ENCODE measurements around the gene AVP. TPM values are rescaled to one million over a fixed set of nuclear protein-coding genes. Genes with fewer than 3 reads are reported as not detected.
"Not testable (repeated sequence)": the region's sequence is repeated elsewhere in the genome, so short reads cannot be mapped to it uniquely, and the experiment has no call there.

The AVP gene
- total RNA-seq, 2 donors from 2014 or later: not detected

DNA sequence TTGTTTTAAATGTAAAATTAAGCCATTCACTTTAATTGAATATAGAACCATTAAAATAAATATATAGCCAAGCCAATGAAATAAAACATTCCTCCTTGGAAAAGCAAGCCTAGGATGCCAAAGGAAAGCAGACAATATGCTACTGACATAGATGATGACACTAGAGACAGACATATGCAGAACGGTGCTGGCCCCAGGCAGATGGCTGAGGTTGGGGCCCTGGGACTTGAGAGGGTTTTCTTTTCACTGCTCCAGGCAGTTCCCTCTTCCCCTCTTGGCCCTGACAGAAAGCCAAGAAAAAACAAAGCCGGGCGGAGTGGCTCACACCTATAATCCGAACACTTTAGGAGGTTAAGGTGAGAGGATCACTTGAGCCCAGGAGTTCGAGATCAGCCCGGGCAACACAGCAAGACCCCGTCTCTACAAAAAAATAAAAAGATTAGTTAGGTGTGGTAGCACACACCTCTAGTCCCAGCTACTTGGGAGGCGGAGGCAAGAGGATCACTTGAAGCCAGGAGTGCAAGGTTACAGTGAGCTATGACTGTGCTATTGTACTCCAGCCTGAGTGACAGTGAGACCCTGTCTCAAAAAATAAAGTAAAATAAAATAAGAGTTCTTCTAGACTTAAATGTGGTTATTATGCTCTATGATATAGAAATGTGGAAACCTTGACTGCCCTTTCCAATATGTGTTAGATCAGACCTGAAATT is 43.9 kb upstream of the AVP start:
- H3K27me3 ChIP-seq (replicated peaks; ENCODE audit: insufficient read depth): no peaks in the 10 kb centered on the region
- no peak overlapping the region for H3K27ac ChIP-seq
- no peaks in the 10 kb centered on the region for H3K9me3 ChIP-seq
- ATAC-seq (ENCODE audit: insufficient number of reproducible peaks, low FRiP score, low read depth) (no peak), DNase-seq (ENCODE audit: low spot score) (no peak)
- H3K36me3 ChIP-seq: no peaks in the 10 kb centered on the region
- H3K4me3 ChIP-seq: no peak overlapping the region
- TF ChIP-seq, protein P1, sequence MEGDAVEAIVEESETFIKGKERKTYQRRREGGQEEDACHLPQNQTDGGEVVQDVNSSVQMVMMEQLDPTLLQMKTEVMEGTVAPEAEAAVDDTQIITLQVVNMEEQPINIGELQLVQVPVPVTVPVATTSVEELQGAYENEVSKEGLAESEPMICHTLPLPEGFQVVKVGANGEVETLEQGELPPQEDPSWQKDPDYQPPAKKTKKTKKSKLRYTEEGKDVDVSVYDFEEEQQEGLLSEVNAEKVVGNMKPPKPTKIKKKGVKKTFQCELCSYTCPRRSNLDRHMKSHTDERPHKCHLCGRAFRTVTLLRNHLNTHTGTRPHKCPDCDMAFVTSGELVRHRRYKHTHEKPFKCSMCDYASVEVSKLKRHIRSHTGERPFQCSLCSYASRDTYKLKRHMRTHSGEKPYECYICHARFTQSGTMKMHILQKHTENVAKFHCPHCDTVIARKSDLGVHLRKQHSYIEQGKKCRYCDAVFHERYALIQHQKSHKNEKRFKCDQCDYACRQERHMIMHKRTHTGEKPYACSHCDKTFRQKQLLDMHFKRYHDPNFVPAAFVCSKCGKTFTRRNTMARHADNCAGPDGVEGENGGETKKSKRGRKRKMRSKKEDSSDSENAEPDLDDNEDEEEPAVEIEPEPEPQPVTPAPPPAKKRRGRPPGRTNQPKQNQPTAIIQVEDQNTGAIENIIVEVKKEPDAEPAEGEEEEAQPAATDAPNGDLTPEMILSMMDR (IDR thresholded peaks at IDR 0.05): no peak
- H3K4me1 ChIP-seq (ENCODE audit: control insufficient read depth in 1 of 2, low read depth in 2 of 2): no peaks in the 10 kb centered on the region

GRCh38 chr20:3126527-3126859 is 42.0 kb upstream of the AVP start:
- DNase-seq (ENCODE audit: low spot score): no peak
- Histone ChIP-seq H3K27ac (no peak overlapping the region), H3K4me3 (no peak overlapping the region), H3K27me3 (replicated peaks; ENCODE audit: insufficient read depth) (no peaks in the 10 kb centered on the region), H3K9me3 (no peaks in the 10 kb centered on the region), H3K4me1 (ENCODE audit: control insufficient read depth in 1 of 2, low read depth in 2 of 2) (no peaks in the 10 kb centered on the region), H3K36me3 (peaks cover 10% of the 10 kb centered on the region)
- no peak for ATAC-seq (ENCODE audit: insufficient number of reproducible peaks, low FRiP score, low read depth)
- TF ChIP-seq, protein P1 (IDR thresholded peaks at IDR 0.05): no peak

DNA sequence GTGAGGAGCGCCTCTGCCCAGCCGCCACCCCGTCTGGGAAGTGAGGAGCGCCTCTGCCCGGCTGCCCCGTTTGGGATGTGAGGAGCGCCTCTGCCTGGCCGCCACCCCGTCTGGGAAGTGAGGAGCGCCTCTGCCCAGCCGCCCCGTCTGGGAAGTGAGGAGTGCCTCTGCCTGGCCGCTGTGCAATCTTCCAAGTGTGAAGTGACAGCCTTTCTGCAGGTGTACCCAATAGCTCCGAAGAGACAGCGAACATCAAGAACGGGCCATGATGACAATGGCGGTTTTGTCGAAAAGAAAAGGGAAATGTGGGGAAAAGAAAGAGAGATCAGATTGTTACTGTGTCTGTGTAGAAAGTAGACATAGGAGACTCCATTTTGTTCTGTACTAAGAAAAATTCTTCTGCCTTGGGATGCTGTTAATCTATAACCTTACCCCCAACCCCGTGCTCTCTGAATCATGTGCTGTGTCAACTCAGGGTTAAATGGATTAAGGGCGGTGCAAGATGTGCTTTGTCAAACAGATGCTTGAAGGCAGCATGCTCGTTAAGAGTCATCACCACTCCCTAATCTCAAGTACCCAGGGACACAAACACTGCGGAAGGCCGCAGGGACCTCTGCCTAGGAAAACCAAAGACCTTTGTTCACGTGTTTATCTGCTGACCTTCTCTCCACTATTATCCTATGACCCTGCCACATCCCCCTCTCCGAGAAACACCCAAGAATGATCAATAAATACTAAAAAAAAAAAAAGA is 41.4 kb upstream of the AVP start:
- H3K4me3 ChIP-seq; DNase-seq (ENCODE audit: low spot score); H3K27me3 ChIP-seq (replicated peaks; ENCODE audit: insufficient read depth); ATAC-seq (ENCODE audit: insufficient number of reproducible peaks, low FRiP score, low read depth); H3K9me3 ChIP-seq; H3K4me1 ChIP-seq (ENCODE audit: control insufficient read depth in 1 of 2, low read depth in 2 of 2); H3K27ac ChIP-seq: not testable (repeated sequence)
- H3K36me3 ChIP-seq: peaks cover 16% of the 10 kb centered on the region

DNA sequence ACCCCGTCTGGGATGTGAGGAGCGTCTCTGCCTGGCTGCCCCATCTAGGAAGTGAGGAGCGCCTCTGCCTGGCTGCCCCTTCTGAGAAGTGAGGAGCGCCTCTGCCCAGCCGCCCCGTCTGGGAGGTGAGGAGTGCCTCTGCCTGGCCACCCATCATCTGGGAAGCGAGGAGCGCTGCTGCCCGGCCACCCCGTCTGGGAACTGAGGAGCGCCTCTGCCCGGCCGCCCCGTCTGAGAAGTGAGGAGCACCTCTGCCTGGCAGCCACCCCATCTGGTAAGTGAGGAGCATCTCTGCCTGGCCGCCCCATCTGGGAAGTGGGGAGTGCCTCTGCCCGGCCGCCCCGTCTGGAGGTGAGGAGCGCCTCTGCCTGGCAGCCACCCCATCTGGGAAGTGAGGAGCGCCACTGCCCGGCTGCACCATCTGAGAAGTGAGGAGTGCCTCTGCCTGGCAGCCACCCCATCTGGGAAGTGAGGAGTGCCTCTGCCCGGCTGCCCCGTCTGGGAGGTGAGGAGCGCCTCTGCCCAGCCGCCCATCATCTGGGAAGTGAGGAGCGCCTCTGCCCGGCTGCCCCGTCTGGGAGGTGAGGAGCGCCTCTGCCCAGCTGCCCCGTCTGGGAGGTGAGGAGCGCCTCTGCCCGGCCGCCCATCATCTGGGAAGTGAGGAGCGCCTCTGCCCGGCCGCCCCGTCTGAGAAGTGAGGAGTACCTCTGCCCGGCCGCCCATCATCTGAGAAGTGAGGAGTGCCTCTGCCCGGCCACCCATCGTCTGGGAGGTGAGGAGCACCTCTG is 40.4 kb upstream of the AVP start:
- peaks cover 18% of the 10 kb centered on the region for H3K36me3 ChIP-seq
- not testable (repeated sequence) for H3K27ac ChIP-seq; DNase-seq (ENCODE audit: low spot score); ATAC-seq (ENCODE audit: insufficient number of reproducible peaks, low FRiP score, low read depth); H3K9me3 ChIP-seq; H3K4me3 ChIP-seq; H3K27me3 ChIP-seq (replicated peaks; ENCODE audit: insufficient read depth); H3K4me1 ChIP-seq (ENCODE audit: control insufficient read depth in 1 of 2, low read depth in 2 of 2)

DNA sequence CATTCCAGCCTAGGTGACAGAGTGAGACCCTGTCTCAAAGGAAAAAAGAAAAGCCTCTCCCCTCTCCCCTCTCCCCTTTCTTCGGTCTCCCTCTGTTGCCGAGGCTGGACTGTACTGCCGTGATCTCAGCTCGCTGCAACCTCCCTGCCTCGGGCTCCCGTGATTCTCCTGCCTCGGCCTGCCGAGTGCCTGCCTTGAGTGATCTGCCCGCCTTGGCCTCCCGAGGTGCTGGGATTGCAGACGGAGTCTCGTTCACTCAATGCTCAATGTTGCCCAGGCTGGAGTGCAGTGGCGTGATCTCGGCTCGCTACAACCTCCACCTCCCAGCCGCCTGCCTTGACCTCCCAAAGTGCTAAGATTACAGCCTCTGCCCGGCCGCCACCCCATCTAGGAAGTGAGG is 39.6 kb upstream of the AVP start:
- peaks cover 18% of the 10 kb centered on the region for H3K36me3 ChIP-seq
- H3K9me3 ChIP-seq; H3K4me1 ChIP-seq (ENCODE audit: control insufficient read depth in 1 of 2, low read depth in 2 of 2); H3K4me3 ChIP-seq; DNase-seq (ENCODE audit: low spot score); ATAC-seq (ENCODE audit: insufficient number of reproducible peaks, low FRiP score, low read depth); H3K27ac ChIP-seq; H3K27me3 ChIP-seq (replicated peaks; ENCODE audit: insufficient read depth): not testable (repeated sequence)

DNA sequence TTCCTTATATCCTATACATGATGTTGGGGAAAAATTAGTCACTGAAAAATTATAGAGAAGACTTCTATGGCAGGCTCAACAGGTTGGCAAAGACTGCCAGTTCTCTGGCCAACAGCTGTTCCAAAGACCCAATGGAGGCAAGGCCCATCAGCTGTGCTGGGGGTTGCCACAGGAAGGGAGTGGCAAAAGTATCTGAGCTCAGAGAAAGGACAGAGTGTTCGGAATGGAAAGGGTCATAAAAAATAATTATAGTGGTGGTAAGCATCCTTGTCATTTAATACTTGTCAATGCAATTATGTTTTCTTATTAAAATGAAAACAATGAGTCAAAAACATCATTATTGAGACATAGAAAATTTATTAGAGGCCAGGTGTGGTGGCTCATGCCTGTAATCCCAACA is 39.0 kb upstream of the AVP start:
- Histone ChIP-seq H3K36me3 (peaks cover 18% of the 10 kb centered on the region), H3K27me3 (replicated peaks; ENCODE audit: insufficient read depth) (no peaks in the 10 kb centered on the region)
- DNase-seq (ENCODE audit: low spot score): no peak

More for the DNA sequence above, 39.0 kb upstream of the AVP start:
- Histone ChIP-seq H3K27ac (no peak overlapping the region), H3K4me1 (ENCODE audit: control insufficient read depth in 1 of 2, low read depth in 2 of 2) (no peaks in the 10 kb centered on the region), H3K4me3 (no peak overlapping the region), H3K9me3 (no peaks in the 10 kb centered on the region)
- ATAC-seq (ENCODE audit: insufficient number of reproducible peaks, low FRiP score, low read depth): no peak
- TF ChIP-seq, protein P1 (IDR thresholded peaks at IDR 0.05): no peak
